ENCODE data around the gene LMOD1.

Gene LMOD1

DNA sequence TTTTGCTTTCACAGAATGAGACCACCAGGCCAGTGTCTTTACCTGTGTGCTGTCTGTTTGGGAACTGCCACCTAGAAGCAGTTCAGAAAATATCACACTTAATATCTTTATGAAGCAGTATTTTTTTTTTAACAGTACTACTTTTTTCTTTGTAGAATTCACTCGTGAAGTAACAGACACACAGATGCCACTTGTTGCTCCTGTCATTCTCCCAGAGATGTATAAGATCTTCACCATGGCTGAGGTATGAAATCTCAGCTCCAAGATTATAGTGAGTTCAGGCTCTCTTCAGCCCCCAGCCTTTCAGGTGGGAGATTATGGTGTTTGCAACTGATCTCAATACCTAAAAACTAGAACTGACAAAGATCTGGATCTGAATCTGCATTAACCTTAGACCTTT is 94.4 kb downstream of the LMOD1 start:
- ATAC-seq = no peak

DNA sequence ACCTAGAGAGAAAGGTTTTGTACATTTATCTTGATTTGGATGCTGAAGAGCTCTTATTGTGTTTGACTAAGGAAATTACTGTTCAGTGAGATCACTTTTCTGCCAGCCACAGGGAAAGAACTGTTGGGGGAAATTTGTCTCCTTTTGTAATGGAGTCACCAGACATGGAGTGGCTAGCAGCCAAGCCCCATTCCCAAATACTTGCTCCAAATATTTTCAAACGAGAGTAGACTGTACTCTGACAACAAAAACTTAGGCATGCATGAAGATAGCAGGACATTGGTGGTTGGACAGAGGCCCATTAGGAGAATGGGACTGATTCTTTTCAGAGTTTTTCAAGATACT is 96.3 kb downstream of the LMOD1 start:
- ATAC-seq = no peak

DNA sequence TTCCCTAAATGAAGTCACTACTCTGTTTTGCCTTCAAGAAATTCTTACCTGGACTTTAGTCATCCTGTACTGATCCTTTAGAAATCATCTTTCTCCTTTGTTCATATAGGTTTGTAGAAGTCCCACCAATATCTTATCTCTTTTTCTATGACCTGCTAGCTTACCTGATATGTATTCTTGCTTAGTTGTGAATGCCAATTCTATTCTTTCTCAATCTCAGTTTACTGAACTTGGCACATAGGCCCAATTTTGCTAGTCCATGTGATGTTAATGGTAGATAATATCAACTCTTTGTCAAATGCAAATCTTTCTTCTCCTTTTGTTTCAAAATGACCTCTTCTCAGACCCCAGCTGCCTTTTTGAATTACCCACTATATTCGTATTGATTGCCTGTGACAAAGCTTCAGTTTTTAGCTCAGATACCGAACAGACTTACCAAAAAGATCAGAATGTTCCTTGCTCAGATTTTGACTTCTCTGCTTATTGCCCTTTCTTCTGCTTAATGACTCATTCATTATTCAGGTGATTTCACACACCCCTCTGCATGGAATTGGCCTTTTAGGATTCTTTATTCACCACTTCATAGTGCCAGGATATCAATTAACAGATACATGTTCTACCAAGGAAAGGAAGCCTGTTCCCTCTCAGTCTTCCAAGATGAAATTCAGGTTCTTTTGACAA is 96.8 kb downstream of the LMOD1 start:
- ATAC-seq = no peak

DNA sequence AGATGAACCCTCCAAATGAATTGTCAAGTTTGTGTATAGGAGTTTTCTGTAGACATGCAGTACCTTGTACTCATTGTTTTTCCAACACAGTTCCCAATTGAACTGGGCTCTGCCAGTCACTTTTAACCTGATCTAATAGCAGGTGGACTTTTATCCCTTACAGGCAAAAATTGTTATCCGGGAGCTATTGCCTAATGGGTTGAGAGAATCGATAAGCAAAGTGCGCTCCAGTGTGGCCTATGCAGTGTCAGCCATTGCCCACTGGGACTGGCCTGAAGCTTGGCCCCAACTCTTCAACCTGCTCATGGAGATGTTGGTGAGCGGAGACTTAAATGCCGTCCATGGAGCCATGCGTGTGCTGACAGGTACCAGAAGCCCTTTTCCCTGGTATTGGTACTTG is 98.1 kb downstream of the LMOD1 start:
- no peak for ATAC-seq

DNA sequence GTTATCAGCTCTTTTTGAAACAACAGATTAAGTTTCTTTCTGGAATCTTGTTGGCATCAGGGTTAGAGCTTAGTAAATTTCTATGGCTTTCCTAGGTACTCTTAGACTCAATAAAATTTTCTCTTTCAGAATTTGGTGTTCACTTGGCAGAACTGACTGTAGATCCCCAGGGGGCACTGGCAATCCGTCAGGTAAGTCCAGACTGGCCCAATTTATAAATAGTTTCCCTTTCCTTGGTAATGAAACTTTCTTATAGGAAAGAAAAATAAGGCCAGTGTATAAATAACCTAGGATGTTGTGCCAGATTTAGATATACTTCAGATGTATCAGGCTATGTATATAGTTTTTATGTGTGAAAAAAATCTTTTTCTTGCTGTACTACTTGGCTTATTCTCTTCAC is 99.2 kb downstream of the LMOD1 start:
- ATAC-seq = no peak
